Thoracic aorta (tissue), 2 donors: ENCODE data around the gene GIGYF2. TPM values are rescaled to one million over a fixed set of nuclear protein-coding genes. Genes with fewer than 3 reads are reported as not detected.

Experiments used
- ATAC-seq: fragments of 150-250 bp; one replicate; pipeline ENCODE4 v1.8.0; 2017; ENCODE audit warnings: low read depth; ENCODE audit not compliant: insufficient number of reproducible peaks, low FRiP score
- DNase-seq: peaks from one replicate; pipeline ENCODE4 v3.0.0-alpha.2; 2020; ENCODE audit warnings: low spot score
- H3K27ac ChIP-seq, 2 donors: fragments of 200-600 bp; sonication (generic); 1 replicate in 1 of 2; 2 replicates in 1 of 2; pipeline ENCODE4 v1.5.1; 2016; ENCODE audit warnings: mild to moderate bottlenecking in 2 of 2, moderate library complexity in 2 of 2
- H3K27me3 ChIP-seq: fragments of 200-600 bp; sonication (generic); replicated peaks from 2 replicates; pipeline ENCODE4 v1.6.0; 2016; ENCODE audit warnings: mild to moderate bottlenecking; ENCODE audit not compliant: insufficient read depth
- H3K36me3 ChIP-seq: fragments of 200-600 bp; sonication (generic); one replicate; pipeline ENCODE4 v1.5.1; 2016
- H3K4me1 ChIP-seq, 2 donors: fragments of 200-600 bp; sonication (generic); 1 replicate in 1 of 2; 2 replicates in 1 of 2; pipeline versions ENCODE4 v1.5.1 to v1.6.0; 2016; ENCODE audit warnings: low read depth in 2 of 2, mild to moderate bottlenecking in 1 of 2; ENCODE audit not compliant: control insufficient read depth in 1 of 2
- H3K4me3 ChIP-seq: fragments of 200-600 bp; sonication (generic); 2 replicates; pipeline ENCODE4 v1.5.1; 2016; ENCODE audit warnings: mild to moderate bottlenecking
- H3K9me3 ChIP-seq: fragments of 200-600 bp; sonication (generic); 2 replicates; pipeline ENCODE4 v1.5.1; 2016
- total RNA-seq, 2 donors: library from RNA; depleted of rRNA; stranded (reverse); fragments of >200 nt; gene quantifications; one replicate each; pipeline versions ENCODE4 v1.1.0 to v1.2.3, GENCODE V29; 2016
- TF ChIP-seq, protein P1 (sequence below): fragments of 200-600 bp; sonication (generic); IDR thresholded peaks from one replicate; pipeline ENCODE4 v1.5.1; 2019; ENCODE audit warnings: antibody characterized with exemption

The GIGYF2 gene
- total RNA-seq, 2 donors from 2014 or later, result 54.7 to 121 TPM

GRCh38 chr2:232667989-232668583 is 29.0 kb upstream of the GIGYF2 start:
- peak; percentile 34 for ATAC-seq
- peak overlapping the region; percentile 73 to 77 for H3K27ac ChIP-seq
- no peaks in the 10 kb centered on the region for H3K9me3 ChIP-seq
- no peaks in the 10 kb centered on the region for H3K27me3 ChIP-seq
- H3K4me1 ChIP-seq, result peaks cover 8 to 56% of the 10 kb centered on the region in 2 donors
- no peak for DNase-seq
- H3K4me3 ChIP-seq, result peak overlapping the region; percentile 49
- TF ChIP-seq, protein P1, sequence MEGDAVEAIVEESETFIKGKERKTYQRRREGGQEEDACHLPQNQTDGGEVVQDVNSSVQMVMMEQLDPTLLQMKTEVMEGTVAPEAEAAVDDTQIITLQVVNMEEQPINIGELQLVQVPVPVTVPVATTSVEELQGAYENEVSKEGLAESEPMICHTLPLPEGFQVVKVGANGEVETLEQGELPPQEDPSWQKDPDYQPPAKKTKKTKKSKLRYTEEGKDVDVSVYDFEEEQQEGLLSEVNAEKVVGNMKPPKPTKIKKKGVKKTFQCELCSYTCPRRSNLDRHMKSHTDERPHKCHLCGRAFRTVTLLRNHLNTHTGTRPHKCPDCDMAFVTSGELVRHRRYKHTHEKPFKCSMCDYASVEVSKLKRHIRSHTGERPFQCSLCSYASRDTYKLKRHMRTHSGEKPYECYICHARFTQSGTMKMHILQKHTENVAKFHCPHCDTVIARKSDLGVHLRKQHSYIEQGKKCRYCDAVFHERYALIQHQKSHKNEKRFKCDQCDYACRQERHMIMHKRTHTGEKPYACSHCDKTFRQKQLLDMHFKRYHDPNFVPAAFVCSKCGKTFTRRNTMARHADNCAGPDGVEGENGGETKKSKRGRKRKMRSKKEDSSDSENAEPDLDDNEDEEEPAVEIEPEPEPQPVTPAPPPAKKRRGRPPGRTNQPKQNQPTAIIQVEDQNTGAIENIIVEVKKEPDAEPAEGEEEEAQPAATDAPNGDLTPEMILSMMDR, result no peak
- H3K36me3 ChIP-seq, result peaks cover 23% of the 10 kb centered on the region

DNA sequence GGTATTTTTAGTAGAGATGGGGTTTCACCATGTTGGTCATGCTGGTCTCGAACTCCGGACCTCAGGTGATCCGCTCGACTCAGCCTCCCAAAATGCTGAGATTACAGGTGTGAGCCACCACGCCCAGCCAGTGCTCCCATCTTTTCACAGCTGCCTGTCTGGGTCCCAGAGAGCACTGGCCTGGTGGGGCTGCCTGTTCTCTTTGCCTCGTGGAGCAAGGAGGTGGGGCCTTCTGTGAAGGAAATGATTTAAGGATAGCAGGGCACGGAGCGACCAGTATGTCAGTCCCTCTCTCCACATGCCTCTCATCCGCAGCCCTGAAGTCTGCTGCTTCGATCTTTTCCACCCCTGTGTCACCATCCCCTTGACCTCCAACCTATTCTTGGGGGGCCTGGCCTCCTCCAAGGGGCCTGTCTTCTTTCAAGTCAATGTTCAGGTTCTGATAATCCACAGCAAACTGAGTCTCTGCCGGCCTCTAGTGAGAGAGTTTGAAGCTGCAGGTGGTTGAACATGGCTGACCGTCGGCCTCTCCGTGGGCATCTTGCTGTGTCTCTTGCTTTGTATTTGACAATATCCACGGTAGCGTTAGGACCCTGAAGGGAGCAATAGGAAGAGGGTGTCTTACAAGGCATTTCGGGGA is 28.2 kb upstream of the GIGYF2 start:
- Histone ChIP-seq H3K36me3 (peaks cover 29% of the 10 kb centered on the region), H3K27me3 (no peaks in the 10 kb centered on the region), H3K9me3 (no peaks in the 10 kb centered on the region), H3K4me3 (no peak overlapping the region), H3K4me1 (peaks cover 8 to 56% of the 10 kb centered on the region in 2 donors), H3K27ac (peak overlapping the region; percentile 73 to 77)
- TF ChIP-seq, protein P1, result peak; percentile 45
- DNase-seq (no peak), ATAC-seq (no peak)

- Histone ChIP-seq H3K27me3 (no peaks in the 10 kb centered on the region), H3K36me3 (peaks cover 57% of the 10 kb centered on the region), H3K9me3 (no peaks in the 10 kb centered on the region), H3K4me1 (peaks cover 4 to 31% of the 10 kb centered on the region in 2 donors), H3K4me3 (no peak overlapping the region), H3K27ac (no peak overlapping the region)
- ATAC-seq, result no peak
- DNase-seq, result no peak
- TF ChIP-seq, protein P1, result no peak
These were observed 24.5 kb upstream of the GIGYF2 start for GRCh38 chr2:232672588-232672987.

DNA sequence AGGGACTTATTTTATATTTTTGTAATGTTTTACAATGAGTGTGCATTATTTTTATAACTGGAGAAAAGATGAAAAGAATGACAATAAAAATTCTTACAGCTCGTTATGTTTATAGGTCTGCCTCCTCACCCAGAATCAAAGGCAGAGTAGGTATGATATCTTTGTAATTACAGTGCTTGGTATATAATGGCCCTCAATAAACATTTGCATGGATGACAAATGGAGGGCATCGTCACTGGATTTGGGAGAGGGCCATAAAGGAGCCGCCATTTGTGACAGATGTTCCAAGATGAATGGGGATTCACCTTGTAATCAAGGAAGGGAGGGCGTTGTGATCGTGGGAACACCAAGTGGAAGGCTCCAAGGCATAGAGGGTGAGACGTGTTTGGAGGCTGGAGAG is 22.6 kb upstream of the GIGYF2 start:
- ATAC-seq (no peak), DNase-seq (no peak)
- Histone ChIP-seq H3K27ac (no peak overlapping the region), H3K4me1 (peaks cover 0 to 12% of the 10 kb centered on the region in 2 donors), H3K36me3 (peaks cover 75% of the 10 kb centered on the region), H3K9me3 (no peaks in the 10 kb centered on the region), H3K4me3 (no peak overlapping the region), H3K27me3 (no peaks in the 10 kb centered on the region)
- TF ChIP-seq, protein P1, result no peak

DNA sequence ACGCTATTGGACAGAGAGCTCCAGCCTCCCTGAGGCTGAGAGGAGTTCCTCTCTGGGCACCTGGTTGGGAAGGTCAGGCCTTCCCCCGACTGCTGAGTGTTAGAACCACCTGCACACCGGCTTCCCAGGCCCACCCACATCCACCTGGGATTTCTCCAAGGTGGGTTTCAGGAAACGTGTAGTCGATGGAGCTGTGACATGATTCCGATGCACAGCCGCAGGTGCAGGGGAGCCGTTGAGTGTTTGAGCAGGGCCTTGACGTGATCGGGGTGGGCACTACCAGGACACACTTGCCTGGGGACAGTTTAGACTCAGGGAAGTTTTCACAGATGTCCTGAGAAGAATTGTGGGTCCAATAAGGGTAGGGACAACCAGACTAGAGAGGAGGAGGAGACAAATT is 21.8 kb upstream of the GIGYF2 start:
- Histone ChIP-seq H3K27me3 (no peaks in the 10 kb centered on the region), H3K9me3 (no peaks in the 10 kb centered on the region), H3K27ac (no peak overlapping the region), H3K4me3 (no peak overlapping the region), H3K4me1 (peaks cover 0 to 10% of the 10 kb centered on the region in 2 donors), H3K36me3 (peaks cover 73% of the 10 kb centered on the region)
- TF ChIP-seq, protein P1, result no peak
- DNase-seq, result no peak
- no peak for ATAC-seq
